HEK293 (cell line): Measurements from ENCODE around the gene PGK1.
A peak's percentile ranks its signal among the peaks of the same experiment; 100 is the strongest.

Experiments
- CTCF ChIA-PET: fragments of 350-600 bp; formaldehyde crosslinking; extraction: SDS; loops from one replicate; lab custom pipeline; 2021; ENCODE audit warnings: antibody characterized with exemption; lab: Yijun Ruan, JAX
- POLR2A ChIA-PET: fragments of 300-600 bp; formaldehyde crosslinking; extraction: SDS; loops from one replicate; lab custom pipeline; 2020; ENCODE audit warnings: antibody characterized with exemption, inconsistent platforms; lab: Yijun Ruan, JAX
- H3K27ac ChIP-seq: fragments of 200-500 bp; sonication (Bioruptor generic); 2 replicates; pipeline ENCODE4 v1.5.1; 2014; ENCODE audit warnings: low read depth, low read length, control low read depth, inconsistent platforms; ENCODE audit errors: extremely low read depth
- H3K36me3 ChIP-seq, 2 experiments: fragments of 200-500 bp in 1 of 2; sonication (Bioruptor generic) in 1 of 2; 1 replicate in 1 of 2; 2 replicates in 1 of 2; pipeline ENCODE4 v1.5.1; 2014 to 2017; ENCODE audit warnings: inconsistent platforms in 2 of 2, low read length in 2 of 2; ENCODE audit not compliant: control insufficient read depth in 2 of 2, insufficient read depth in 1 of 2
- H3K4me1 ChIP-seq: fragments of 200-500 bp; sonication (Bioruptor generic); 2 replicates; pipeline ENCODE4 v1.5.1; 2014; ENCODE audit warnings: mild to moderate bottlenecking, low read length, inconsistent platforms; ENCODE audit not compliant: control insufficient read depth, insufficient read depth
- H3K4me3 ChIP-seq: 2 replicates; pipeline ENCODE4 v1.5.1; 2011; ENCODE audit warnings: low read depth, mild to moderate bottlenecking, control low read depth, low read length, moderate library complexity
- H3K9me3 ChIP-seq: fragments of 200-500 bp; sonication (Bioruptor generic); 2 replicates; pipeline ENCODE4 v1.5.1; 2014; ENCODE audit warnings: low read depth, low read length, inconsistent platforms; ENCODE audit not compliant: control insufficient read depth, insufficient read depth
- HOXA7 ChIP-seq: sonication (generic); formaldehyde crosslinking; IDR thresholded peaks from 2 replicates; pipeline ENCODE4 v1.8.1; 2022; ENCODE audit warnings: missing genetic modification reagents, borderline replicate concordance
- KLF1 ChIP-seq: fragments of 450-650 bp; formaldehyde crosslinking; IDR thresholded peaks from 2 replicates; pipeline ENCODE4 v1.5.1; 2016; ENCODE audit warnings: missing biosample characterization, missing genetic modification characterization
- YY2 ChIP-seq: fragments of 450-650 bp; formaldehyde crosslinking; IDR thresholded peaks from 2 replicates; pipeline ENCODE4 v1.5.1; 2016; ENCODE audit warnings: missing biosample characterization, missing genetic modification characterization
- ZBTB20 ChIP-seq: fragments of 450-650 bp; formaldehyde crosslinking; IDR thresholded peaks from 2 replicates; pipeline ENCODE4 v1.5.1; 2016; ENCODE audit warnings: missing biosample characterization, missing genetic modification characterization
- ZBTB8A ChIP-seq: fragments of 450-650 bp; formaldehyde crosslinking; IDR thresholded peaks from 2 replicates; pipeline ENCODE4 v1.5.1; 2016; ENCODE audit warnings: missing biosample characterization, missing genetic modification characterization
- ZNF157 ChIP-seq: fragments of 450-650 bp; formaldehyde crosslinking; IDR thresholded peaks from 2 replicates; pipeline ENCODE4 v1.5.1; 2016; ENCODE audit warnings: missing biosample characterization, missing genetic modification characterization
- ZNF24 ChIP-seq: fragments of 450-650 bp; formaldehyde crosslinking; IDR thresholded peaks from 2 replicates; pipeline ENCODE4 v1.5.1; 2016; ENCODE audit warnings: missing biosample characterization, missing genetic modification characterization
- ZNF354C ChIP-seq: fragments of 450-650 bp; formaldehyde crosslinking; IDR thresholded peaks from 2 replicates; pipeline ENCODE4 v1.5.1; 2016; ENCODE audit warnings: missing biosample characterization, missing genetic modification characterization, low read depth, borderline replicate concordance
- ZNF366 ChIP-seq: fragments of 450-650 bp; formaldehyde crosslinking; conservative IDR thresholded peaks from 2 replicates; pipeline ENCODE4 v1.5.1; 2016; ENCODE audit warnings: missing biosample characterization, missing genetic modification characterization
- ZNF501 ChIP-seq: fragments of 450-650 bp; formaldehyde crosslinking; IDR thresholded peaks from 2 replicates; pipeline ENCODE4 v1.5.1; 2016; ENCODE audit warnings: missing biosample characterization, missing genetic modification characterization
- ZNF621 ChIP-seq: fragments of 450-650 bp; formaldehyde crosslinking; IDR thresholded peaks from 2 replicates; pipeline ENCODE4 v1.5.1; 2017; ENCODE audit warnings: missing biosample characterization, missing genetic modification characterization
- ZNF629 ChIP-seq: fragments of 450-650 bp; formaldehyde crosslinking; IDR thresholded peaks from 2 replicates; pipeline ENCODE4 v1.5.1; 2017; ENCODE audit warnings: missing biosample characterization, missing genetic modification characterization
- ZNF677 ChIP-seq: fragments of 450-650 bp; IDR thresholded peaks from 2 replicates; pipeline ENCODE4 v1.5.0; 2018; ENCODE audit warnings: missing biosample characterization, mild to moderate bottlenecking, missing genetic modification characterization, moderate library complexity
- ZNF707 ChIP-seq: fragments of 450-650 bp; formaldehyde crosslinking; IDR thresholded peaks from 2 replicates; pipeline ENCODE4 v1.5.1; 2016; ENCODE audit warnings: missing biosample characterization, missing genetic modification characterization
- ZNF747 ChIP-seq: fragments of 450-650 bp; formaldehyde crosslinking; IDR thresholded peaks from 2 replicates; pipeline ENCODE4 v1.5.1; 2016; ENCODE audit warnings: missing biosample characterization, missing genetic modification characterization
- TF ChIP-seq, protein P1 (sequence below): fragments of 450-650 bp; formaldehyde crosslinking; IDR thresholded peaks from 2 replicates; pipeline ENCODE4 v1.5.1; 2017; ENCODE audit warnings: missing biosample characterization, mild to moderate bottlenecking, missing genetic modification characterization, moderate library complexity
- TF ChIP-seq, protein P2 (sequence below): IDR thresholded peaks from 2 replicates; pipeline ENCODE4 v1.6.1; 2011; ENCODE audit warnings: mild to moderate bottlenecking, low read depth, low read length, borderline replicate concordance
- TF ChIP-seq, protein P3 (sequence below): fragments of 450-650 bp; formaldehyde crosslinking; IDR thresholded peaks from 2 replicates; pipeline ENCODE4 v1.5.1; 2016; ENCODE audit warnings: missing biosample characterization, missing genetic modification characterization

PGK1 gene

DNA sequence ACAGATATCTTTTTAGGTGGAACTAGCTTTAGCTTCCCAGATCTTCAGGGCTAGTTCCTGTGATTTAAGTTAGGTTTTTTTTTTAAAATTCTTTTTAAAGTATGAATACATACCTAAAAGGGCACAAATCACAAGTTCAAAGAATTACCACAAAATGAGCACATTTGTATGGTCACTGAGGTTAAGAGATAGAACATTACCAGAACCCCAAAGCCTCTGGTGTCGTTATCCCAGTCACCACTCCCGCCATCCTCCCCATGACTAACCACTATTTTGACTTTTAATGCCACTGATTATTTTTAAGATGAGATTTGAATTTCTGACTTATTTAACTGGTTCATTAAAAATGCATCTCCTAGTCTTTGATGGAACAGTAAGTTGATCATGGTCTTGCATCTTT is 5.4 kb downstream of the PGK1 start:
- H3K4me1 ChIP-seq = peaks cover 13% of the 10 kb centered on the region
- TF ChIP-seq HOXA7 (CRISPR knock-in tag) (no peak), ZNF621 (tag by site-specific recombination) (no peak), ZNF366 (tag by site-specific recombination) (no peak), ZNF24 (tag by site-specific recombination) (no peak), ZNF354C (no peak), YY2 (no peak), ZNF707 (tag by site-specific recombination) (no peak), ZBTB20 (tag by site-specific recombination) (no peak), ZBTB8A (tag by site-specific recombination) (no peak)
- TF ChIP-seq, protein P1, sequence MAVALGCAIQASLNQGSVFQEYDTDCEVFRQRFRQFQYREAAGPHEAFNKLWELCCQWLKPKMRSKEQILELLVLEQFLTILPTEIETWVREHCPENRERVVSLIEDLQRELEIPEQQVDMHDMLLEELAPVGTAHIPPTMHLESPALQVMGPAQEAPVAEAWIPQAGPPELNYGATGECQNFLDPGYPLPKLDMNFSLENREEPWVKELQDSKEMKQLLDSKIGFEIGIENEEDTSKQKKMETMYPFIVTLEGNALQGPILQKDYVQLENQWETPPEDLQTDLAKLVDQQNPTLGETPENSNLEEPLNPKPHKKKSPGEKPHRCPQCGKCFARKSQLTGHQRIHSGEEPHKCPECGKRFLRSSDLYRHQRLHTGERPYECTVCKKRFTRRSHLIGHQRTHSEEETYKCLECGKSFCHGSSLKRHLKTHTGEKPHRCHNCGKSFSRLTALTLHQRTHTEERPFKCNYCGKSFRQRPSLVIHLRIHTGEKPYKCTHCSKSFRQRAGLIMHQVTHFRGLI (tag by site-specific recombination) = no peak
- H3K27ac ChIP-seq = no peak overlapping the region
- ChIA-PET CTCF (interaction anchor here (0.7 kb wide), 1 partner anchor 151 kb away, joined by 3 read pairs; no protein-coding TSS in a partner anchor), POLR2A (no interaction called here)
- H3K4me3 ChIP-seq = no peak overlapping the region
- H3K9me3 ChIP-seq = no peaks in the 10 kb centered on the region
- peaks cover 32 to 56% of the 10 kb centered on the region in 2 experiments for H3K36me3 ChIP-seq

DNA sequence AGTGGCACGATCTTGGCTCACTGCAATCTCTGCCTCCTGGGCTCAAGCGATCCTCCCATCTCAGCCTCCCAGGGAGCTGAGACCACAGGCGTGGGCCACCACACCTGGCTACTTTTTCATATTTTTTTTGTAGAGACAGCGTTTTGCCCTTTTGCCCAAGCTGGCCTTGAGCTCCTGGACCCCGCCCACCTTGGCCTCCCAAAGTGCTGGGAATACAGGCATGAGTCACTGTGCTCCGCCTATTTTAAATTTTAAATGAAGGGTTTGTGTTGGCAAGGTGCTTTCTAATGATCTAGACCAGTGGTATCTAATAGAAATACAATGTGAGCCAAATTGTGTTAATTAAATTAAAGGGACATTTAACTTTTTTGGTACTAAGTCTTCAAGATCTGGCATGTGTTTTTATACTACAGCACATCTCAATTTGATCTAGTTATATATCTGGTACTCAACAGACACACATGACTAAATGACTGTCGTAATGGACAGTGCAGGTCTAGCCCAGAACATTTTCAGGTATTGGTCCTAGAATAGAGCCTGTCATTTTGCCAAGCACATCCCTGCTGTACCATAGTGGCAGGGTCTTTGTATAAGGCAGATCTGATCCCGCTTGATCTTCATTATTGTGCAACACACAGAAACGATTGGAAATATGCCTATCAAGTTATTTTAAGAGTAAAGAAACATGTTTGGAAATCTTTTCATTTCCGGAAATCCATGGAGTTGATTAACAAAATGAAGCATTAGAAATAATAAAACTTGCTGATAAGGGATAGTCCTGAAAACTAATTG is 7.3 kb downstream of the PGK1 start:
- H3K4me1 ChIP-seq = peaks cover 10% of the 10 kb centered on the region; the same call in 1 of the 2 replicates
- CTCF ChIA-PET = no interaction called here
- H3K9me3 ChIP-seq = no peaks in the 10 kb centered on the region
- POLR2A ChIA-PET = no interaction called here
- peaks cover 42 to 71% of the 10 kb centered on the region in 2 experiments for H3K36me3 ChIP-seq
- H3K27ac ChIP-seq = no peak overlapping the region
- TF ChIP-seq, protein P2, sequence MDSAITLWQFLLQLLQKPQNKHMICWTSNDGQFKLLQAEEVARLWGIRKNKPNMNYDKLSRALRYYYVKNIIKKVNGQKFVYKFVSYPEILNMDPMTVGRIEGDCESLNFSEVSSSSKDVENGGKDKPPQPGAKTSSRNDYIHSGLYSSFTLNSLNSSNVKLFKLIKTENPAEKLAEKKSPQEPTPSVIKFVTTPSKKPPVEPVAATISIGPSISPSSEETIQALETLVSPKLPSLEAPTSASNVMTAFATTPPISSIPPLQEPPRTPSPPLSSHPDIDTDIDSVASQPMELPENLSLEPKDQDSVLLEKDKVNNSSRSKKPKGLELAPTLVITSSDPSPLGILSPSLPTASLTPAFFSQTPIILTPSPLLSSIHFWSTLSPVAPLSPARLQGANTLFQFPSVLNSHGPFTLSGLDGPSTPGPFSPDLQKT = no peak
- TF ChIP-seq KLF1 (tag by site-specific recombination) = 0 out of 2 replicates have a peak, but pooled peaks have one; percentile 29
- H3K4me3 ChIP-seq = no peak overlapping the region

DNA sequence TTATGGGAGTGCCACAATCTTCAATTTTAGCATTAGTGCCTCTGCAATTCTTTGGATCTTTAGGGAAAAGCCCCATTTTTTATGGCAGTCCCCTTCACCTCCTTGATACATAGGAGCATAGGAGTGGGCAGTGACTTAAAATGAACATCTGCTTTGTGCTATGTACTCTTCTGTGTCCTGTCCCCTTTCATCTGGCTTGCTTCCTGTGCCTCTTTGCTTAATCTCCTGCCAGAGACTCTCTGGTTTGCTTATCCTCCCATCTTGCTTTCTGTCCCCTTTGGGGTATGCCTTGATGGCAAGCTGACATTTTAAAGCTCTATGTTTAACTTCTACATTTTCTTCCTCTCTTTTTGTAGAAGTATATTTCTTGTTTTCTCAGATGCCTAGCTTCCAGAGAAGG is 12.3 kb downstream of the PGK1 start:
- Histone ChIP-seq H3K36me3 (peaks cover 57 to 96% of the 10 kb centered on the region in 2 experiments), H3K4me3 (no peak overlapping the region), H3K4me1 (no peaks in the 10 kb centered on the region), H3K9me3 (no peaks in the 10 kb centered on the region), H3K27ac (no peak overlapping the region)
- CTCF ChIA-PET = no interaction called here
- POLR2A ChIA-PET = no interaction called here
- TF ChIP-seq ZNF629 (tag by site-specific recombination) = no peak
- no peak for TF ChIP-seq ZNF501
- TF ChIP-seq, protein P3, sequence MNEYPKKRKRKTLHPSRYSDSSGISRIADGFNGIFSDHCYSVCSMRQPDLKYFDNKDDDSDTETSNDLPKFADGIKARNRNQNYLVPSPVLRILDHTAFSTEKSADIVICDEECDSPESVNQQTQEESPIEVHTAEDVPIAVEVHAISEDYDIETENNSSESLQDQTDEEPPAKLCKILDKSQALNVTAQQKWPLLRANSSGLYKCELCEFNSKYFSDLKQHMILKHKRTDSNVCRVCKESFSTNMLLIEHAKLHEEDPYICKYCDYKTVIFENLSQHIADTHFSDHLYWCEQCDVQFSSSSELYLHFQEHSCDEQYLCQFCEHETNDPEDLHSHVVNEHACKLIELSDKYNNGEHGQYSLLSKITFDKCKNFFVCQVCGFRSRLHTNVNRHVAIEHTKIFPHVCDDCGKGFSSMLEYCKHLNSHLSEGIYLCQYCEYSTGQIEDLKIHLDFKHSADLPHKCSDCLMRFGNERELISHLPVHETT (tag by site-specific recombination) = no peak
- no peak for TF ChIP-seq ZNF677 (tag by site-specific recombination)
- no peak for TF ChIP-seq ZNF157 (tag by site-specific recombination)
- no peak for TF ChIP-seq ZNF747
